ENCODE results near the gene CEBPB.

CEBPB gene

GRCh38 chr20:50149481-50150254 lies 41.0 kb upstream of the CEBPB start:
- peak overlapping the region; percentile 51 for H3K4me2 ChIP-seq (ENCODE audit: low read length)
- H3K9me3 ChIP-seq (ENCODE audit: control insufficient read depth, low read length) = no peaks in the 10 kb centered on the region
- TF ChIP-seq, protein P1, sequence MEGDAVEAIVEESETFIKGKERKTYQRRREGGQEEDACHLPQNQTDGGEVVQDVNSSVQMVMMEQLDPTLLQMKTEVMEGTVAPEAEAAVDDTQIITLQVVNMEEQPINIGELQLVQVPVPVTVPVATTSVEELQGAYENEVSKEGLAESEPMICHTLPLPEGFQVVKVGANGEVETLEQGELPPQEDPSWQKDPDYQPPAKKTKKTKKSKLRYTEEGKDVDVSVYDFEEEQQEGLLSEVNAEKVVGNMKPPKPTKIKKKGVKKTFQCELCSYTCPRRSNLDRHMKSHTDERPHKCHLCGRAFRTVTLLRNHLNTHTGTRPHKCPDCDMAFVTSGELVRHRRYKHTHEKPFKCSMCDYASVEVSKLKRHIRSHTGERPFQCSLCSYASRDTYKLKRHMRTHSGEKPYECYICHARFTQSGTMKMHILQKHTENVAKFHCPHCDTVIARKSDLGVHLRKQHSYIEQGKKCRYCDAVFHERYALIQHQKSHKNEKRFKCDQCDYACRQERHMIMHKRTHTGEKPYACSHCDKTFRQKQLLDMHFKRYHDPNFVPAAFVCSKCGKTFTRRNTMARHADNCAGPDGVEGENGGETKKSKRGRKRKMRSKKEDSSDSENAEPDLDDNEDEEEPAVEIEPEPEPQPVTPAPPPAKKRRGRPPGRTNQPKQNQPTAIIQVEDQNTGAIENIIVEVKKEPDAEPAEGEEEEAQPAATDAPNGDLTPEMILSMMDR (IDR thresholded peaks at IDR 0.05) = no peak
- H3K4me3 ChIP-seq (ENCODE audit: low read depth, low read length) = peak overlapping the region; percentile 3
- H3K27me3 ChIP-seq (ENCODE audit: control insufficient read depth, insufficient read depth, low read length) = no peaks in the 10 kb centered on the region
- no peak overlapping the region for H2AFZ ChIP-seq
- H3K27ac ChIP-seq = peak overlapping the region; percentile 92
- H3K4me1 ChIP-seq = peaks cover 63% of the 10 kb centered on the region
- no peak overlapping the region for H3K9ac ChIP-seq
- H3K36me3 ChIP-seq (ENCODE audit: control insufficient read depth, insufficient read depth, low read length) = no peaks in the 10 kb centered on the region
- H3K79me2 ChIP-seq = peaks cover 46% of the 10 kb centered on the region

DNA sequence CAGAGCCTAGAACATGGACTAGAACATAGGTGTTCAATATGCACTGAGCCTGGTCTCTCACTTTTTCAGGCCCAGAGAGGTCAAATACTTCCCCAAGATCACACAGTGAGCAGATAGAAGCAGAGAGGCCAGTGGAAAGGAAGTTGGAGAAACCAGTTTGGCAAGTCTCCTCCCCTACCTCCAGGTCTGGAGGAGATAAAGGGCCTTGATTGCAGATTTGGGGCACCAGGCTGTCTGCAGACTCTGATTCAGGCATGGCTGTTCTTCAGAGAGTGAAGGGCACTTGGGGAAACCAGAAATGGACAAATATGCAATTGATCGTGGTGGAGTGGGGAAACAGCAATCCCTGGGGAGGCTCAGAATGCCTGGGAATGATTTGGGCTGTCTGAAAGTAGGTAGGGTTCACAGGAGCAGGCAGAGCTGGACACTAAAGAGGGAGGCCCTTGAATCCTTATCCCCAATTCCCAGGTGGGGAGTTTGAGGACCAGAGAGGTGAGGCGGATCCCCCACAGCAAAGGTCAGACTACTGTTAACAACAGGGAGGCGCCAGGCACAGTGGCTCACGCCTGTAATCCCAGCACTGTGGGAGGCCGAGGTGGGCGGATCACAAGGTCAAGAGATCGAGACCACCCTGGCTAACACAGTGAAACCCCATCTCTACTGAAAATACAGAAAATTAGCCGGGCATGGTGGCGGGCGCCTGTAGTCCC lies 39.4 kb upstream of the CEBPB start:
- Histone ChIP-seq H3K27ac (peak overlapping the region; percentile 92), H3K27me3 (ENCODE audit: control insufficient read depth, insufficient read depth, low read length) (no peaks in the 10 kb centered on the region), H3K9me3 (ENCODE audit: control insufficient read depth, low read length) (no peaks in the 10 kb centered on the region), H3K9ac (peak overlapping the region; percentile 17), H2AFZ (no peak overlapping the region), H3K4me1 (peaks cover 56% of the 10 kb centered on the region), H3K4me3 (ENCODE audit: low read depth, low read length) (peak overlapping the region; percentile 32), H3K4me2 (ENCODE audit: low read length) (peak overlapping the region; percentile 75), H3K79me2 (peaks cover 33% of the 10 kb centered on the region), H3K36me3 (ENCODE audit: control insufficient read depth, insufficient read depth, low read length) (no peaks in the 10 kb centered on the region)
- TF ChIP-seq, protein P1 (IDR thresholded peaks at IDR 0.05) = no peak

DNA sequence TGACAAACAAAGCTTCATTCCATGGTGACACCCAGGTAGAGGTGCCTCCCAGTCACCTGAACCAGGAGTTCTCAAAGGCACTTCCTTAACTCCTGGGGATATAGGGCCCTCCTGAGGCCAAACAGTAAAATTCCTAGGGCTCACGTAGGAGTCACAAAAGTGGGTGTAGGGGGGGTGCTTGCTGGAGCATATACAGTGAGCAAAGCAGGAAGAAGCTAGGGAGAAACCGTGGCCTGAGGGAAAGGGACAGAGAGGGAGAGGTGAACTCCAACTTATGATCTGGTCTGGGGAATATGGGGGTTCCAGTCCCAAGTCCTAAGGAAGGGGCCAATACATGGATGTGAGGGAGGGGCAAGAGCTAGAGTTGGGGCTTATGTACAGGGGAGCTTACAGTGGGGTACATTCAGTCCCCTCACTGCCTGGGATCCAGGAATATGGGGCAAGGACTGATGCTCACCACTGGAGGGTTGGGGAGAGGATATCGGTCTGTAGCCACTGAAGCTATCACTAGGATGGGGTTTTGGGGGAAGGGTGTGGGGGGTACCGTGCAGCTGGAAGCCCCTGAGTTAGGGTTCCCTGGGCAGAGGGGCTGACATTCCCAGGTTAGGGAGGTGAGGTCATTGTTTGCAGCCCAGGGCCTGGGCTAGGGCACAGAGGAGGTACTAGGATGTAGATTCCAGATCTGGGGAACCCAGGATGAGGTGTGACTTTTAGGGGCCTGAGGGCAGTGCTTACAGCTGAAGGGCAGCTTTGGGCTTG lies 38.1 kb upstream of the CEBPB start:
- Histone ChIP-seq H3K27ac (peak overlapping the region; percentile 92), H3K9me3 (ENCODE audit: control insufficient read depth, low read length) (no peaks in the 10 kb centered on the region), H2AFZ (peak overlapping the region; percentile 2), H3K4me2 (ENCODE audit: low read length) (peak overlapping the region; percentile 83), H3K36me3 (ENCODE audit: control insufficient read depth, insufficient read depth, low read length) (no peaks in the 10 kb centered on the region), H3K4me3 (ENCODE audit: low read depth, low read length) (peak overlapping the region; percentile 94), H3K4me1 (peaks cover 42% of the 10 kb centered on the region), H3K79me2 (peaks cover 20% of the 10 kb centered on the region), H3K27me3 (ENCODE audit: control insufficient read depth, insufficient read depth, low read length) (no peaks in the 10 kb centered on the region), H3K9ac (peak overlapping the region; percentile 39)
- TF ChIP-seq, protein P1 (IDR thresholded peaks at IDR 0.05) = peak; percentile 47

DNA sequence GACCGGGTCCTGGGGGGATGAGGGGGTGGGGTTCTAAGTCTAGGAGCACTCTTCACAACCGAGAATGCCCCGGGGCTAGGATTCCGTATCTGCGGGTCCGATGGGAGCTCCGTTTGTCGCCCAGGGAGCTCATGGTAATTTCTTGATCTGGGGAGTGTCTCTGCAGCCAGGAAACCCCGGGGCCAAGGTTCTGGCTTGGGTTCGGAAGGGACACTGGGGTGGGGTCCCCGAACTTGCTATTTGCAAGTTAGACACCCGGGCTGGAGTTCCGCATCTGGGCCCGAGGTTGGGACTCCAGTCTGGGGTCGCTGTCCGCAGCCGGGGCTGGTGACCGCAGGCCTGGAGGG lies 37.5 kb upstream of the CEBPB start:
- Histone ChIP-seq H3K79me2 (peaks cover 14% of the 10 kb centered on the region), H3K27me3 (ENCODE audit: control insufficient read depth, insufficient read depth, low read length) (no peaks in the 10 kb centered on the region), H3K9me3 (ENCODE audit: control insufficient read depth, low read length) (no peaks in the 10 kb centered on the region), H3K4me2 (ENCODE audit: low read length) (peak overlapping the region; percentile 83), H3K36me3 (ENCODE audit: control insufficient read depth, insufficient read depth, low read length) (no peaks in the 10 kb centered on the region), H3K4me1 (peaks cover 38% of the 10 kb centered on the region), H3K4me3 (ENCODE audit: low read depth, low read length) (peak overlapping the region; percentile 94), H2AFZ (peak overlapping the region; percentile 68), H3K27ac (peak overlapping the region; percentile 92), H3K9ac (peak overlapping the region; percentile 39)
- TF ChIP-seq, protein P1 (IDR thresholded peaks at IDR 0.05) = no peak

Data from parathyroid adenoma (tissue), 2 donors.